Measurements from ENCODE around the gene C6orf132.
"Not testable (repeated sequence)": the region's sequence is repeated elsewhere in the genome, so short reads cannot be mapped to it uniquely, and the experiment has no call there.

C6orf132 gene, protein sequence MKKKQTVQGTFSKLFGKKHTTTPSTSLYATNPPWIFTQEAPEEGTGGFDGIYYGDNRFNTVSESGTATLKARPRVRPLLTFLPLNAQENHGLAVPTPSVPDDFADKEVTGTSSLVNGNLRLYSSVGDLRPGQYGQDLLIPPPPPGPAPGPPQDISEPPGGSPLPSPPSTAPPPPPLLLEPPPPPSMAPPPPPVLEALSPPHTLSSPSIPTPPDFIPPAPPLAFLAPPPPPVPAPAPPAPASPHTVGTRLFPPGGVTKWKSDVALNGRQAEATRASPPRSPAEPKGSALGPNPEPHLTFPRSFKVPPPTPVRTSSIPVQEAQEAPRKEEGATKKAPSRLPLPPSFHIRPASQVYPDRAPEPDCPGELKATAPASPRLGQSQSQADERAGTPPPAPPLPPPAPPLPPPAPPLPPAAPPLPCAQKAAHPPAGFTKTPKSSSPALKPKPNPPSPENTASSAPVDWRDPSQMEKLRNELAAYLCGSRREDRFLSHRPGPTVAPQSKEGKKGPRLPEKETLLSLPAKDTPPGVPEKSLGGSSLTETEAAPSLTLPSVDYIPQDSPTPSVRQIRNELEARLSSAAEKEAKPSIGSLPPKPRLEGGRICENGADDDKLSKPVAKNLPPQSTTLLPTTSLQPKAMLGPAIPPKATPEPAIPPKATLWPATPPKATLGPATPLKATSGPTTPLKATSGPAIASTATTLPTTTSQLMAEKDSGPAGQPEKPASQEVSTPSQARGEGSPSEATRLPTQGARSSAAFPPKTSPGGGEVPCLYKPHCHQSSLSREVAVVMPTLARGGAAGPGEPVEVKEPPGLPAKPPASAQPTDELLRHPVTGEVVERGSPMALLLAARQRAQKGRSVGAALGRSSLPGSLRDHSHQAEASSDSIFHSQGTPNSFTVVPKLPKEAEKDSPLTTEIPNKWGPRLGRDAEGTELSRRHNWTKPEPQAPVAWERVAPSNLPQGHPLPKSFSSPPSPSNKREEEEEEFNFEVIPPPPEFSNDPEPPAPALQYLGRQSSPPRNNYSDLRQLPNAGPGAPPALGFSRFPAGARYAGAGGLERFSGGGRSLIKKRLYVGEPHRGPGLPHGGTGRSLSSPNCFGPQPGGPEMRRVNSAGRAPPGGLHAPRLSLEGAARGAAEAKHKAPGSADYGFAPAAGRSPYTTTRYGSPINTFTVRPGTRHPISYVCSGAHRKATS

DNA sequence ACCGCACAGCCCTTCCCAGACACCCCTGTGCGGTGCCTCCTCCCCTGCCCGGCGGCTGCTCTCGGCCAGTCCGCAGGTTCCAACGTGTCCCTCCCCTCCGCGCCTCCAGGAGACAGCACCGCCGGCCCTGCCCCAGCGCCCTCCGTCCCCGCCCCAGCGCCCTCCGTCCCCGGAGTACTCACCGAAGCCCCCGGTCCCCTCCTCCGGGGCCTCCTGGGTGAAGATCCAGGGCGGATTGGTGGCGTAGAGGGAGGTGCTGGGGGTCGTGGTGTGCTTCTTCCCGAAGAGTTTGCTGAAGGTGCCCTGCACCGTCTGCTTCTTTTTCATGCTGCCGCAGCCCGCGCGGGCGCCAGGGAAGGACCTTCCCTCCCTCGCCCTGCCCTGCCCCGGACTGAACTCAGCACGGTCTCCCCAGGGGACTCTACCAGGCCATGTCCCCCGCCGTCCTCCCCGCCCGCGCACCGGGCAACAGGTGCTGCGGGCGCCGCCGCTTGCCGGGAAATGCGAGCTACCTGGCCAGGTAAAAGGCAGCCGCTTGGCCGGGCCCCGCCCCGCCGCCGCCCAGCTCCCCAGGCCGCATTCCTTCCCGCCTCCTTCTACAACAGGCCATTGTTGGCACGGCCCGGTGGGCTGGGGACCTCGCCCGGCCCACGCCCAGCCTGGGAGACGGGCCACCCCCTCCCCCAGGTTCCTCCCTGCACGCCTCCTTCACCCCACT, at the start of gene C6orf132:
TSS of gene C6orf132 (minus strand) at position 503 of the 718 bp plus-strand sequence. CDS start at position 327, 176 bp downstream.
- DNase-seq = no peak

DNA sequence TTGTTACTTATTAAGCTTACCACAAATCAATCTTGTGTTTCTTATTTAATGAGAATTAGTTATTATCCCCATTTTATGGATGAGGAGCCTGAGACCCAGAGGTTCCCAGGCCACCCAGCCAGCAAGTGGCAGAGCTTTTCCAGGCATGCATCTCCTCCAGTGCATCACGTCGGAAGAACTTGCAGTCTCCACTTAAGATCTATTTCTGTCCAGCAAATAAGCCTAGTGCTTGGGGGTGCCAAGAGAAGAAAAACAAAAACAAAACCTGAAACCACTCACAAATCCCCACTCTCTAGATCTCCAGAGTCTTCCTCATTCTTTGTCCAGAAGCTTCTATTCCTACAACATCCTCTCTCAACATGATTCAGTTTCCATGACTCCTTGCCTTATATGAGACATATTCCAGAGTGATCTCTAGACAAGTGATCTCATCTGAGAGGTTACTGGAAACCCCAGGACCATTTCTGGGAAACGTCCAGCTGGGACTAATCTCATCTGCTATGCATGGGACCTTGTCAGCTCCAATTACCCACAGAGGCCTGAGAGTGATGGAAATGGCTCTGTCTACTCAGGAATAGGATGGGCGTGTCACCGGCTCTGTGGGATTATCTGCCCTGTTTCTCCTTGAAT, 48.2 kb upstream of the C6orf132 start:
- no peak for DNase-seq

DNA sequence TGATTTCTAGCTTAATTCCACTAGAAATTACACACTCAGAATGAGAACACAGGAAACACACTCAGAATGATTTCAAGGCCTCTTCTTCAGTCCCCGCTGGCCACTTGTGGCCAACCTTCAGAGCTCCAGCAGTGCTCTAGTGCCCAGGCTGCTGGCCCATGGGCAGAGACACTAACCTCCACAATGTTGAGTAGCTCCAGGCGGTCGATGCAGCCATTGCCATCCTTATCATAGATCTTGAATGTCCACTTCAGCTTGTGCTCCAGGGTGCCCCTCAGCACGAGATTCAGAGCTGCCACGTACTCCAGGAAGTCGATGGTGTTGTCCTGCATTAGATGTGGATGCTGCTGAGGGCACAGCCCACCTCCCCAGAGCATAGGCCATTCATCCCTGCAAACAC, 46.0 kb upstream of the C6orf132 start:
- no peak for DNase-seq

DNA sequence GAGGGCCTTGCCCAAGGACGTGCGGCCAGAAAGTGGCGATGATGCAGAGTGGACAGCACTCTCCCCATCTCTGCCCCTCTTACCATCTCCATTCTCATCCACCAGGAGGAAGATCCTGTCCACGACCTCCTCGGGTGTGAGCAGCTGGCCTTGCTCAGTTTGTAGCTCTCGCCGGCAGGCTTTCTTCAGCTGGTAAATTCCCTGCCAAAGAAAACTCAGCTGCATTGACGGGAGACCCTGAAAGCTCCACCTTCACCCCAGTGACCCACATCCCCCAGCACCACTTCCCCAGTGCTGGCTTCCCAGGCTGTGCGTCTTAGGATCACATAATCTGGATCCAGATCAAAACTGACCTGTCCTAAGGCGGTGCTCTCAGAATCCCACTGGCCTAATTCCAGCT, 43.2 kb upstream of the C6orf132 start:
- DNase-seq = no peak

DNA sequence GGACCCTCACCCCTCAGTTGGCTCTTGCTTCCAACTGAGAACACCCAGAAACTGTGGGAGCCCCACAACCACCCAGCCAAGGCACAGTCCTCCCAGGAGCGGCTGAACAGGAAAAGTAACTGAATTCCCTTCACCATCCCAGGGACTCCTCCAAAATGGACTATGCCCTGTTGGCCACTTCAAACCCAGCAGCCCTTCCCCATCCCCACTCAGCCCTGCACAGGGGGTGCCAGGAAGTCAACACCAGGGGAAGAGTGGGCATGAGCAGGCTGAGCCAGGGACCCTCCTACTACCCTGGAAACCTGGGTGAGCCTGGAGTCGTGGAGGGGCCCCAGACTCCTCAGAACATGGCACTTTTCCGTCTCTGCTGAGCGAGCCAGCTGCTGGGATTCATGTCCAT, 42.1 kb upstream of the C6orf132 start:
- DNase-seq = no peak

DNA sequence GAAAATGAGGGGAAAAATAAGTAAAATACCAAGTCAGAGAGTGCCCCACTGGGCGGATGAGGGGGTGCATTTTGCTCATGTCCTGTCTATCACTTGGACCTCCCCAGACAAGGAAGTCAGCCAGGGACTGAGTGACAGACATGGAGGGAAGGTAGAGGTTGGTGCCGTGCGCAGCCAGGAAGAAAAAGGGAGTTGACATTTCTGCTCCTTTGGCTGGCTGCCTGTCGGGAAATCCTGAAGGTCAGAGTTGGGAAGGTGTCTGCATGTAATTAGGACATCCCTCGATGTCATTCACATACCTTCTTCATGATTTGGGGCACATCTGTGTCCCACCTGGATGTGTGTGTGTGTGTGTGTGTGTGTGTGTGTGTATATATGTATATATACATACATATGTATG, 39.7 kb upstream of the C6orf132 start:
- DNase-seq = no peak

DNA sequence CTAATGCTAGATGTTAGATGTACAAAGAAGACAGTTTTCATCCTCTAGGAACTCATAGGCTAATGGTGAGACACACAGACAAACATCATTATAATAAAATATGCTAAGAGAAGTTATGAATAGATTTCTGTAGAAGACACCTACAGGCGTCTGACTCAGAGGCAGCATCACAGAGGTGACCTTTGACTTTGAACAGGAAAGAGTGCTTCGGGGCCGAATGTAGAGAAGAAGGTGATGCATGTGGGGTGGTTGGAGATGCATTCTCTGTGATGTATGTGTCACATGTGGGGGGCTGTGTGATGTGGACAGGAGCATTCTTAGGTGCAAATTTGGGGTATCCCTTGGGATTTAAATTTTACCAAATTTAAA, 37.5 kb upstream of the C6orf132 start:
- DNase-seq = no peak

DNA sequence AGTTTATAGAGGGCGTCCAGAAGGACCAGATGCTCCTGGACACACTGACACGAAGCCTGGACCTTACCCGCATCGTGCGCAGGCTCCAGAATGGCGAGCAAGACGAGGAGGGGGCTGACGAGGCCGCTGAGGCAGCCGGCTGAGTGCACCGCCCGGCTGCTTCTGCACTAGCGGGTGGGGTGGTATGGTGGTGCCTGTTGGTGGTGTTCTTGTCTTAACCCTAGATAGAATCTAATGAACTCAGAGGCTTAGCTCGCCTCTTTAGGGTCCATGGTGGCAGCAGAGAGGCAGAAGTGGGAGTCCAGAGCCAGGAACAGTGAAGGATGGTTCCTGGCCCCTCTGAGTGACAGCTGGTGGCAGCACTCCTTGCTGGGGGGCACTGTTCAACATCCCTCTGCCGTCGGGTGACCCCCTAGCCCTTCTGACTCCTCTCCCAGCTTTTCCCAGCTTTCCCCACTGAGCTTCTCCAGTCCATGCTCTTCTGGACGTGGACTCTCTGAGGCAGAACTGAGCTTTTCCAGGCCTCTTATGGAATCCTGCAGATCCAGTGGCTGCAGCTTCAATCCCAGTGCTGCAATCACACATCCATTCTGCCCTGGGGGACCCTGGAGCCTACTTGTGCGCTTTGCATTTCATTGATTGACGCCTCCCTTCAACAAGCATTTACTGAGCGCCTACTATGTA, 37.0 kb upstream of the C6orf132 start:
- no peak for DNase-seq

DNA sequence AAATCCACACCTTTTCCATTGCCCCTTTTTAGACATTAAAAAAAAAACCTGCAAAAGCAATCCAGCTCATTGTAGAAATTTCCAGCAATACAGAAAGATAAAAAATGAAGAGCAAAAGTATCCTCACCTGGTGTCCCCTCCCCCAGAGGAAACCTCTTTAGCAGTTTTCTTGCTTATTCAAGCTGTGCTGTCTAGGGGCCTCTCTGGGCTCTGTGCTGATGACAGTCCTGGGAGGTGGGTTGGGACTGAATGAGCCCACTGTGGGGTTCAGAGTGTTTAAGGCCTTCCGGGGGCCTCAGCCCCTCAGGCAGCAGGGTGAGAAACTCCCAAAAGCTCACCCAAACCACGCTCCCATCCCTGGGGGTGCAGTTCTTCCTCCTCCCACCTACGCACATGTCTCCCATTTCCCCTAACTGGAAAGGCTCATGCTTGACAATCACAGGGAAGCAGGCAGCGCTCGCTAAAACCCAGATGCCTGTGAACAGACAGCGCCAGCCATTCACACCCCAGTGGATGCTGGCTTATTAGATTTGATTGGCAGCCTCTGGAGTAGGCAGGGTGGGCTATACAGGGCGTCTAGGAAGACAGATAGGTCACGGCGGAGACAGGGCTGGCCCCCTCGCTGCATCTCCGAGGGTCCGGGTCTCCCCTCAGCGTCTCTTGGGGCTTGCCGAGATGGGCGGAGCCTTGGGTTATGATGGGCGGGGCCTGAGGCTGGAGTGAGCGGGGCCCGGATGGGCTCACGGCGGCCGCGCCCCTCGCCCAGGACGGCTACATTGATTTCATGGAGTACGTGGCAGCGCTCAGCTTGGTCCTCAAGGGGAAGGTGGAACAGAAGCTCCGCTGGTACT, 35.3 kb upstream of the C6orf132 start:
- DNase-seq = no peak

DNA sequence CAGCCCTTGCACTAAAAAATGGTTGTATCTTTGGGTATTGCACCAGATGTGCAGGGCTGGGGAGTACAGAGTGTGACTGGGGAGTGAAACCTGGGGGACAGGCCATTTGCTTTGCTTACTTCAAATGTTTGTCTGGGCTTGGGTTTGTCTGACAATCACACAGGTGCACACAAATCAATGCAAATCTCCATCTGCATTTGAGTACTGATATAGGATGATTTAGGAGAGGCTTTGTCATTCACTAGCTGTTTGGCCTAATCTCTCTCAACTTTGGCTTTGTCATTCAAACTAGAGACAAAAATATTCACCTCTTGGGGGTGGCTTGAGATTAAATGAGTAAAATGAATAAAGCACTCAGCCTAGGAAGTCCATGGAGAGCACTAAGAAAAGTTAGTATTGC, 34.6 kb upstream of the C6orf132 start:
- no peak for DNase-seq

DNA sequence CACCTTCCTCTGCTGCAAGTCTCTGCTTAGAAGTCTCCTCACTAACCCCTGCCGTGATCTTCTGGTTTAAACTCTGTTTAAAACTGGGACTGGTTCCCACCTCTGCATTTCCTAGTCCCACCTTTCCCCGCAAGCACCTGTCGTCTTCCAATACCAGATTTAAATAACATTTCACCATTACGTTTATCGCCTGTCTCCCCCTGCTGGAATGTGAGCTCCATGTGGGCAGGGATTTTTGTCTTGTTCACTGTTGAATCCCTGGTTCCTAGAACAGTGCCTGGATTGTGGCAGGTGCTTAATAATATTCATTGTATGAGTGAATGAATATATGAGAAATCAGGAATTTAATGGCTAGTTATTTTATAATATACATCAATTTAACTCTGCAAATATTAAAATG, 33.4 kb upstream of the C6orf132 start:
- no peak for DNase-seq

DNA sequence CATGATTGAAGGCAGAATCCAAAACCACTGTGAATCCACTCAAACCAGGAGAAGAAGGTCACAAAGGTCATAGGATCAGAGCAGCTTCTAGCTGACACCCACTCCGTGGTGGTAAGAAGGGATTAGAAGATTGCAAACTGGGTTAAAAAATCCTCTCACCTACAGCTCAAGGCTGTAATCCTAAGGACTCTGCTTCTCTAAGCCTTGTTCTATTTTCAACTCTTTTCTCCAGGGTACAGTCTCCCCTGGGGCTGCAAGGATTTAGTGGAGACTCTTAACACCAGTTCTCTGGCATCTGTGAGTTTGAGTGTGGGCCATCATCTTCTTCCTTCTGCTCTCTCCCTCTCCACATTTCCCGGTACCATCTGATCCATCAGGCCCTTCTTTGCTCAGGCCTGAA, 30.7 kb upstream of the C6orf132 start, which contains the start of gene GUCA1A:
TSS of gene GUCA1A (plus strand) at position 264 of the 400 bp plus-strand sequence. CDS start 250 bp downstream, outside the sequence.
- DNase-seq = no peak

DNA sequence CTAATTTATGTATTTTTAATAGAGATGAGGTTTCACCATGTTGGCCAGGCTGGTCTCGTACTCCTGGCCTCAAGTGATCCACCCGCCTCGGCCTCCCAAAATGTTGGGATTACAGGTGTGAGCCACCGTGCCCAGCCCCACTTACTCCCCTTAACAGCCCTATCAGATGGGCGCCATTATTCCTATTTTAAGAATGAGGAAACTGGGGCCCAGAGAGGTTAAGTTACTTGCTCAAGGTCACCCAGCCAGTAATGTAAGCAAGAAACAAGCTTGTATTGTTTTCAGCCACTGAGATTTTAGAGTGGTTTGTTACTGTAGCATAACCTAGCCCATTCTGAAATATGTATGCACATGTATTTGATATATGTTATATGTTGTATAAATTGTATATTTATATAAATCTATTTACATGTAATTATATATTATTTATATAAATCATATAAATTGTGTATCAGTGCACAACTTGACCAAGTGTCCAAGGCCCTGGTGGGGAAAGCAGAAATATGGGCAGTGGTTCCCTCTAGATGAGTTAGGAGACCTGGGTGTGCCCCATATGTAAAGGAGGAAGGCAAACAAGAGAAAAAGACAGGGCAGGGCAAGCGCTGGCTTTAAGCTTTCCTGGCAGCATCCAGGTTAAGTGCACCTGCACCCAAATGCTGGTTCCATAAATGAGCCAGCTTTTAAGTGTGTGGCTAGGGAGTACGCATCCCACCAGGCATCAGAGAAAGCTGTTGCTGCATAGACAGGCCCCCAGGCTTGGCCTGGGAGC, 29.6 kb upstream of the C6orf132 start:
- DNase-seq = no peak

DNA sequence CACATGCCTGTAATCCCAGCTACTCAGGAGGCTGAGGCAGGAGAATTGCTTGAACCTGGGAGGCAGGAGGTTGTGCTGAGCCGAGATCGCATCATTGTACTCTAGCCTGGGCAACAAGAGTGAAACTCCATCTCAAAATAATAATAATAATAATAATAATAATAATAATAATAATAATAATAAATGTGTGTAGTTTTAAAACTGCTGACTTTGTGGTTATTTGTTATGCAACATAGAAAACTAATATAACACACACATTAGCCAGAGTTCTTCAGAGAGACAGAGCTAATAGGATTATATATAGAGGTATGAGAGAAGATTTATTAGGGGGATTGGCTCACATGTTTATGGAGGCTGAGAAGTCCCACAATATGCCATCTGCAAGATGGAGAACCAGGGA, 27.4 kb upstream of the C6orf132 start:
- not testable (repeated sequence) for DNase-seq

DNA sequence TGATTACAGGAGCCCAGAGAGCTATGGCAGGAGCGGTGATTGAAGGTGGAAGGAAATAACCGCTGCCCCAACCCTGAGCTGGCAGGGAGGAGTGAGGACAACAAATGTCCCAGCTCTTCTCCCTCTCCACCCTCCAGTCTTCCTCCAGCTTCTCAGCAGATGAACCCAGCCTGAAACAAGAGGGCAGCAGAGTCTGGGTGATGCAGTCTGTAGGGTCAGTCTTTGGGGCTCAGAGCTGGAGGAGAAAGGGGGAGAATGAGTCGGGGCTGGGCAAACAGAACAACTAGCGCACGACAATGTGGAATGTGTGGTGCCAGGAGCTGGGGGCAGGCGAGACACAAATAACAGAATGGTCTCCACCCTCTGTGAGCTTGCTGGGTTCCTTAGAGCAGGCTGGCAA, 26.2 kb upstream of the C6orf132 start:
- DNase-seq = no peak

DNA sequence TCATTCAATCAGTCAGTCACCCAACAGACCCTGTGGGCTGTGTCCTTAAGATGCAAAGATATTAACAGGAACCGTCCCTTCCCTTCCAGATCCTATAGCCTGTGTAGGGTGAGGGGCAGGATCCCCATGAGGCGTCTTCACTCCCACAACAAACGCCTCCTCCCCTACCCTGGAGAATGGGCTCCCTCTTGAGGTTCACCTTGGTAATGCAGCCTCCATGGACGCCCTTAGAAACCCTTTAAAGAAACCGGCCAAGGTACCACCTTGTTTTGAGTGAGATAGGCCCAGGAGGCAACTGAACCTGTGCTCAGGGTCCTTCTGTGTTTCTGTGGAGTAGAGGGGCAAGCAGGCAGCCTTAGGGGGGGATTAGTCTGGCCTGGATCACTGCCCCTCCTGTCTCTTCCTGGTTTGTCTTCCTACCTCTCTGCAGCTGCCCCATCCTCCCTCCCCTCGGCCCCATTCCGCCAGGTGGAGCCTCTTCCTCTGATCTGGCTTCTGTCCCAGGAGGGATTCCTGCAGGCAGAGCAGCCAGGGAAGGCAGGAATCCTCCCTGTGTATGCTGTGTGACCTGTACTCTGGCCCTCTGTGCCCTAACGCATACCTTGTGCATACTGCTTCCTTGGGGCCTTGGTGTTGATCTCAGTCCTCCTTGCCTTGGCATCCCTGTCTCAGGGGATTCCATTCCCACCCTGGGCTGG, 24.2 kb upstream of the C6orf132 start:
- DNase-seq = peak; percentile 10 to 56

DNA sequence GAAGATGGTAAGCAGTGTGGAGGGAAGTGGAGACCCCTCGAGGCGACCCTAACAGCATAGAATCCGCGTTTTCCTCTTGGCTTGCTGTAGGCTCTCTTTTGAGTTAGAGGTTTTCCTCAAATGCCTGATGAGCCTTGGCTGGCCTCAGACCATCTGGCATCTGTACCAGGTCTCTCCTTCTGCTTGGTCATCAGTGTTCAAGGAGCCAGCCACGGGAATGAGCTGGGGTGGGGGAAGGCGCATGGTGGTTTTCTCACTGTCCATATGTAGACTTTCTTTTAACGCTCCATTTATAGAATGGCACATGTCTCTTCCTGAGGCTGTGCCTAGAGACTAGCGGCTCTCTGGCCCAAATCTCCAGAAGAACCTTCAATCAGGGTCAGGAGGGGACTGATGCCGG, 22.6 kb upstream of the C6orf132 start:
- no peak for DNase-seq

DNA sequence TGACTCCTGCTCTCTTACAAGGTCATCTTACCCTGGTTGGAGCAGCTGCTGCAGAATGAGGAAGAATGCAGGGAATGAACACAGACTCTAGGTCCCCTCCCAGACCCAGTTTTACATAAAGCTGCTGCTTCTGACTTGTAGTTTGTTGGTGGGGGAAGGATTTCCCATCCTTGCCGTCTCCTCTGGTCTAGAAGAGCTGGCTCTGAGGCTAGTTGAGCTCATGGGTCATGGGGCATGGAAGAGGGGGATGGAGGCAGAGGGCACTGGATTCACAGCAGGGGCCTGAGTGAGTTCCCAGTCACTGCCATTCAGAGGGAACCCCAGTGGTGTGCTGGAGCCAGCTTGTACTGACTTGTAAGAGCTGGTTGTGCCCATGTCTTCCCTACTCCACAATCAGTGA, 21.6 kb upstream of the C6orf132 start:
- no peak for DNase-seq

DNA sequence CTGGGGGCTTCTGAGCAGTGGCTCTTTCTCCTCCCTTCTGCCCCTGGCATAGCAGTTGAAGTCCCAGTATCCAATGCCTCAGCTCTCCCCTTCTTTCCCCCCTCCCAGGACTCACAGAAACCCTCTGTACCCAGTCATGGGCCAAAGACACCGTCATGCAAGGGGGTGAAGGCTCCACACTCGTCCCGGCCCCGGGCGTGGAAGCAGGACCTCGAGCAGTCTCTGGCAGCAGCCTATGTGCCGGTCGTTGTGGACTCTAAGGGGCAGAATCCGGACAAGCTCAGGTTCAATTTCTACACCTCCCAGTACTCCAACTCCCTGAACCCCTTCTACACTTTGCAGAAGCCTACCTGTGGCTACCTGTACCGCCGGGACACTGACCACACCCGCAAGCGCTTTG, 20.4 kb upstream of the C6orf132 start:
- DNase-seq = no peak
